Prostate gland (tissue), 2 donors: Measurements from ENCODE around the gene ANKRD6.

Source experiments
- CTCF ChIP-seq, 4 experiments: fragments of 200-600 bp in 2 of 4; fragments of 450-650 bp in 2 of 4; sonication (generic) in 2 of 4; IDR thresholded peaks; 1 replicate in 3 of 4; 2 replicates in 1 of 4; pipeline ENCODE4 v1.5.1; 2016 to 2019; ENCODE audit warnings: antibody characterized with exemption in 4 of 4, mild to moderate bottlenecking in 2 of 4, moderate library complexity in 2 of 4
- POLR2A ChIP-seq: fragments of 450-650 bp; IDR thresholded peaks from one replicate; pipeline ENCODE4 v1.6.1; 2016; ENCODE audit warnings: antibody characterized with exemption, mild to moderate bottlenecking

DNA sequence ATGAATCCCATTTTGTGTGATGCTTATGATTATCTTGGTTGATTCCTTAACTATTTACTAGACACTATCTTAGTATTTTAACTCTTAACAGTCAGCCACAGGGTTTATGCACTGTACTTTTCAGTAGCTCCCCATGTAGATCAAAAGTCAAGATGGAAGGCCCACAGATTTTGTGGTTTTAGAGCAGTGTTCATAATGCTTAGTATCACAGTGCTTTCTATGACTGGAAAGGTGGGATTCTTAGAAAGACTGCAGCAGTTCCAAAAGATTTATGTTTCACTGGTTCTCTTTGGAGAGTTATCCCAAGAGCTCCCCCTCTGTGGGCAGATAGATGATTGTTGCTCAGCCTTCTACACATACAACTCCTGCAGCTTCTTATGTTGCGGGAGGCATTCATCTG, 34.5 kb downstream of the ANKRD6 start:
- TF ChIP-seq CTCF (IDR thresholded peaks at IDR 0.05) (no peak), POLR2A (no peak)
